ENCODE data around the gene PIANP. TPM values are rescaled to one million over a fixed set of nuclear protein-coding genes. Genes with fewer than 3 reads are reported as not detected.

The PIANP gene
- total and polyA plus RNA-seq, 2 of the 4 experiments (the other 2 are of a cell fraction), result 0.18 to 6.8 TPM

- POLR2A ChIA-PET (ENCODE audit: unreplicated experiment), result interaction anchor here (0.6 kb wide), 1 partner anchor 30 kb away, joined by 4 read pairs; no protein-coding TSS in a partner anchor
- Histone ChIP-seq H2BK15ac (ENCODE audit: low read depth, low read length) (no peak overlapping the region), H2BK5ac (ENCODE audit: low read depth, low read length, poor library complexity, severe bottlenecking) (peak overlapping the region; percentile 16), H4K20me1 (ENCODE audit: insufficient read depth, low read length) (no peaks in the 10 kb centered on the region), H3K56ac (ENCODE audit: extremely low read depth, insufficient read depth, low read length) (no peak overlapping the region), H2AK5ac (ENCODE audit: low read depth, low read length) (no peak overlapping the region), H2AFZ (replicated peaks; ENCODE audit: low read length, poor library complexity) (no peak overlapping the region), H3K4me1 (ENCODE audit: control insufficient read depth, insufficient read depth, low read length) (no peaks in the 10 kb centered on the region), H2BK120ac (ENCODE audit: low read depth, low read length) (no peak overlapping the region), H4K91ac (ENCODE audit: insufficient read depth, low read depth, low read length) (no peak overlapping the region), H3K36me3 (ENCODE audit: control insufficient read depth, insufficient read depth, low read length) (peaks cover 15% of the 10 kb centered on the region), H2BK20ac (ENCODE audit: low read depth, low read length) (peak overlapping the region; percentile 6; the same call in 1 of the 2 replicates), H2AK9ac (replicated peaks; ENCODE audit: low read depth, low read length, poor library complexity) (no peak overlapping the region), H3K4me3 (ENCODE audit: insufficient read depth, low read depth, low read length) (no peak overlapping the region), H3K27me3 (ENCODE audit: control insufficient read depth, insufficient read depth, low read length) (no peaks in the 10 kb centered on the region), H3K14ac (replicated peaks; ENCODE audit: low read depth, low read length) (no peak overlapping the region), H3K23ac (ENCODE audit: low read depth, low read length) (no peak overlapping the region), H3K4ac (ENCODE audit: low read depth, low read length) (no peak overlapping the region), H3K27ac (ENCODE audit: insufficient read depth, low read length) (no peak overlapping the region), H3K18ac (ENCODE audit: low read depth, low read length) (no peak overlapping the region), H3K9me3 (ENCODE audit: control insufficient read depth, insufficient read depth, low read length) (no peaks in the 10 kb centered on the region), H3K9ac (ENCODE audit: low read depth, low read length) (no peak overlapping the region), H3K4me2 (ENCODE audit: low read depth, low read length) (no peak overlapping the region; the same call in 1 of the 2 replicates), H4K5ac (ENCODE audit: low read depth, low read length) (no peak overlapping the region), H4K8ac (ENCODE audit: low read depth in 2 of 2, low read length in 2 of 2) (no peak overlapping the region; a peak in 1 of 4 replicates), H3K9me1 (ENCODE audit: insufficient read depth, low read length) (no peaks in the 10 kb centered on the region), H3K79me1 (ENCODE audit: low read depth in 1 of 2, low read length in 2 of 2) (no peaks in the 10 kb centered on the region; a peak in 1 of 4 replicates)
- in situ Hi-C loops (cut with MboI; ENCODE audit: low sequenced_read_pairs) (no loop called here), intact Hi-C loops (cut with micrococcal nuclease) (loop anchor here (1.0 kb wide), 2 partner anchors 44 to 90 kb away; no protein-coding TSS in a partner anchor), dilution Hi-C loops (cut with HindIII; ENCODE audit: low sequenced_read_pairs, unreplicated experiment) (no loop called here)
- DNase-seq (peak; percentile 58), ATAC-seq (ENCODE audit: low read depth) (peak; percentile 94)
- CTCF ChIA-PET, result interaction anchor here (0.5 to 0.6 kb wide), 2 partner anchors 9 to 74 kb away, joined by 3 read pairs; no protein-coding TSS in a partner anchor
- 35% methylated on average over 5 of the region's 8 CpGs; no CpG with 5 or more reads in 1 of the 2 experiments for WGBS, 2 experiments (ENCODE audit: extremely low coverage in 2 of 2, insufficient read length in 1 of 2)
- BruUV-seq (replicated peaks), result no TSS peak
- peak; percentile 75 for TF ChIP-seq CTCF (conservative IDR thresholded peaks at IDR 0.05; ENCODE audit: low read depth, low read length)
- no peak for TF ChIP-seq FOS (IDR thresholded peaks at IDR 0.05; ENCODE audit: low read depth, low read length)
- TF ChIP-seq MXI1 (IDR thresholded peaks at IDR 0.05; ENCODE audit: borderline replicate concordance, low read depth, low read length), result no peak
- peak; percentile 66 for TF ChIP-seq RAD21 (IDR thresholded peaks at IDR 0.05; ENCODE audit: low read length)
- peak; percentile 37; the same call in 1 of the 2 replicates for TF ChIP-seq MAFK (IDR thresholded peaks at IDR 0.05; ENCODE audit: low read depth, low read length)
- TF ChIP-seq MAZ (IDR thresholded peaks at IDR 0.05; ENCODE audit: borderline replicate concordance, low read depth, low read length), result no peak
- no peak for TF ChIP-seq POLR2A (IDR thresholded peaks at IDR 0.05; ENCODE audit: low read depth, low read length)
- TF ChIP-seq CHD1 (IDR thresholded peaks at IDR 0.05; ENCODE audit: low read depth, low read length), result no peak
- no peak for TF ChIP-seq ELK1 (IDR thresholded peaks at IDR 0.05; ENCODE audit: borderline replicate concordance, low read depth, low read length)
- TF ChIP-seq NFE2L2 (IDR thresholded peaks at IDR 0.05; ENCODE audit: low read depth, low read length), result peak; percentile 62
- peak; percentile 68 for TF ChIP-seq SMC3 (IDR thresholded peaks at IDR 0.05; ENCODE audit: low read depth, low read length)
- TF ChIP-seq CEBPB (IDR thresholded peaks at IDR 0.05; ENCODE audit: low read depth, low read length), result no peak
- TF ChIP-seq USF2 (IDR thresholded peaks at IDR 0.05; ENCODE audit: low read depth, low read length), result no peak
- TF ChIP-seq BHLHE40 (IDR thresholded peaks at IDR 0.05; ENCODE audit: low read depth, low read length), result no peak
Observed at GRCh38 chr12:6735448-6736191, 35.0 kb upstream of the PIANP start.

Data from IMR-90 (cell line).